ENCODE data around the gene SLC5A6. TPM values are rescaled to one million over a fixed set of nuclear protein-coding genes. Genes with fewer than 3 reads are reported as not detected.

The SLC5A6 gene
- polyA plus RNA-seq, 2 of the 4 experiments (the other 2 are of a cell fraction) = 82.7 to 86.7 TPM

GRCh38 chr2:27242614-27242951 is 30.5 kb upstream of the SLC5A6 start (continued):
- TF ChIP-seq ATOH8 (CRISPR knock-in tag; IDR thresholded peaks at IDR 0.05; ENCODE audit: low read depth) (no peak), GATA3 (IDR thresholded peaks at IDR 0.05; ENCODE audit: borderline replicate concordance) (no peak), HOXB13 (CRISPR knock-in tag; IDR thresholded peaks at IDR 0.05; ENCODE audit: low read depth) (no peak), CTCF (IDR thresholded peaks at IDR 0.05) (no peak), JUNB (IDR thresholded peaks at IDR 0.05) (no peak)

- POLR2A ChIA-PET = no interaction called here
- FAIRE-seq (no peak), DNase-seq (ENCODE audit: low read depth in 1 of 2, low spot score in 1 of 2) (no peak), ATAC-seq (no peak)
- TF ChIP-seq PHF8 (IDR thresholded peaks at IDR 0.05; ENCODE audit: borderline replicate concordance, low read depth) (no peak), ATOH8 (CRISPR knock-in tag; IDR thresholded peaks at IDR 0.05; ENCODE audit: low read depth) (no peak), MAFK (IDR thresholded peaks at IDR 0.05; ENCODE audit: partially characterized antibody) (no peak), FOXS1 (CRISPR knock-in tag; IDR thresholded peaks at IDR 0.05) (no peak), EP300 (IDR thresholded peaks at IDR 0.05) (no peak), NR3C1 (IDR thresholded peaks at IDR 0.05) (no peak), JUN (IDR thresholded peaks at IDR 0.05) (no peak), EHF (CRISPR knock-in tag; IDR thresholded peaks at IDR 0.05) (no peak), MAZ (IDR thresholded peaks at IDR 0.05; ENCODE audit: borderline replicate concordance, low read depth, low read length) (no peak), KDM1A (IDR thresholded peaks at IDR 0.05; ENCODE audit: low read depth) (no peak), REST (IDR thresholded peaks at IDR 0.05) (no peak), HEYL (CRISPR knock-in tag; IDR thresholded peaks at IDR 0.05) (no peak), BCL3 (IDR thresholded peaks at IDR 0.05) (no peak), ELK1 (IDR thresholded peaks at IDR 0.05; ENCODE audit: low read depth, low read length) (no peak), CBX8 (IDR thresholded peaks at IDR 0.05) (no peak), FOSL2 (IDR thresholded peaks at IDR 0.05) (no peak), FOSL2 (CRISPR knock-in tag; IDR thresholded peaks at IDR 0.05) (no peak), ZFP36 (IDR thresholded peaks at IDR 0.05; ENCODE audit: borderline replicate concordance, partially characterized antibody) (no peak)
- Histone ChIP-seq H3K27ac (no peak overlapping the region), H3K4me2 (no peak overlapping the region), H3K9me3 (no peaks in the 10 kb centered on the region), H3K4me3 (no peak overlapping the region), H3K4me1 (no peaks in the 10 kb centered on the region)
- CTCF ChIA-PET = interaction anchor here (0.7 to 5.6 kb wide), 15 partner anchors 8 to 281 kb away, joined by 3 to 45 read pairs (median 4); partner anchors contain the start of genes ATRAID, SLC5A6 and TRIM54
- 92% methylated on average over 24 of the region's 24 CpGs for WGBS (ENCODE audit: missing lambda C conversion rate)
These were observed 29.9 kb upstream of the SLC5A6 start for GRCh38 chr2:27241761-27242613.
